ENCODE data around the gene PPARD.

Gene PPARD

DNA sequence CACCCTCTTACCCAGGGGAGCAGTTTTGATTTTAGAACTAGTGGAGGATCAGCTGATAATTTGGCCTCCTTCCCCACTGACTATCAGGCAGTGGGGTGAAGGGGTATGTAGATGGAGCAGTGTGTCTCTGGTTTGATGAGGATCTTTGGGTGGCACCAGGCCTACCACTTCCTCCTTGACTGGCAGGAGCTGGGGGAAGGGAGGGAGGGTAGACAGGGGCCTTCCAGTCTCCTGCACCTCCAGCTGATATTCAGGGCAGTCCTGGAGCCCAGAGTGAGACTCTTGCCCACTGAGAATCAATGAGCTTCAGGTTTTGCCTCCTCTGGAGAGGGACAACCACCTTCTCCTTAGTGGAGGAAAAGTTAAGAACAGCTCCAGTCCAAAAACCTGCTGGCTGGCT, 41.5 kb upstream of the PPARD start:
- no peak for TF ChIP-seq REST (IDR thresholded peaks at IDR 0.05; ENCODE audit: low read depth)
- TF ChIP-seq, protein P1, sequence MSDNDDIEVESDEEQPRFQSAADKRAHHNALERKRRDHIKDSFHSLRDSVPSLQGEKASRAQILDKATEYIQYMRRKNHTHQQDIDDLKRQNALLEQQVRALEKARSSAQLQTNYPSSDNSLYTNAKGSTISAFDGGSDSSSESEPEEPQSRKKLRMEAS (IDR thresholded peaks at IDR 0.05), result no peak
- no peak for TF ChIP-seq TEAD4 (IDR thresholded peaks at IDR 0.05)
- TF ChIP-seq, protein P2, sequence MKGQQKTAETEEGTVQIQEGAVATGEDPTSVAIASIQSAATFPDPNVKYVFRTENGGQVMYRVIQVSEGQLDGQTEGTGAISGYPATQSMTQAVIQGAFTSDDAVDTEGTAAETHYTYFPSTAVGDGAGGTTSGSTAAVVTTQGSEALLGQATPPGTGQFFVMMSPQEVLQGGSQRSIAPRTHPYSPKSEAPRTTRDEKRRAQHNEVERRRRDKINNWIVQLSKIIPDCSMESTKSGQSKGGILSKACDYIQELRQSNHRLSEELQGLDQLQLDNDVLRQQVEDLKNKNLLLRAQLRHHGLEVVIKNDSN (IDR thresholded peaks at IDR 0.05), result no peak
- no peak for TF ChIP-seq EGR1 (IDR thresholded peaks at IDR 0.05)

DNA sequence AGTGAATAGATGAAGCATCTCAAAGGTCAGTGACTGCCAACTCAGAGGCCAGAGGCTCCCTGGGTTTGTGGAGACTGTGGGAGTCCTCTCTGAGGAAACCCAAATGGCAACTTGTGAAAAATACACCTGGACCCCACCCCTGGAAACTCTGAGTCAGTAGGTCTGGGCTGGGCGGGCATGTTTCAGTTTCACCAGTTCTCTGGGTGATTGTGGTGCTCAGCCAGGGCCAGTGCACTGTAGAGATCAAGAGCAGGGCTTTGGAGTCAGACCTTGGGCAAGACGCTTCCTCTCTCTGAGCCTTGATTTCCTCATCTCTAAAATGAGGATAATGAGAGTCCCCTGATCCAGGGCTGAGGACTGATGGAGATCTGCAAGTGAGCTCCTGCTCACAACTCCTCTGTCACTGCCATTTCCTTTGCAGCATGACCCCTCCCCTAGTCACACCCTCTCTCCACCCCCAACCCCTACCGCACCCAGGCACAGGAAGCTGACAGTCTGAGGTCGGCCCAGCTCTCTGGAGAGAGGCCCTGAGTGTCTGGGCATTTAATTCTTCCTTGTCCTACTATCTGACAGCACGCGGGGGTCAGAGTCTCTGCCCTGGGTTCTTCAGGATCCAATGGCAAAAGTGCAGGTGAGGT, 39.6 kb upstream of the PPARD start:
- TF ChIP-seq TAF1 (IDR thresholded peaks at IDR 0.05; ENCODE audit: low read depth), result no peak; the same call in 1 of the 2 replicates
- TF ChIP-seq TEAD4 (IDR thresholded peaks at IDR 0.05), result no peak
- no peak for TF ChIP-seq CEBPB (IDR thresholded peaks at IDR 0.05)
- no peak for TF ChIP-seq EGR1 (IDR thresholded peaks at IDR 0.05)
- TF ChIP-seq REST (IDR thresholded peaks at IDR 0.05; ENCODE audit: low read depth), result no peak
- TF ChIP-seq NFIC (IDR thresholded peaks at IDR 0.05), result no peak
- no peak for TF ChIP-seq FOXM1 (IDR thresholded peaks at IDR 0.05; ENCODE audit: borderline replicate concordance, low read depth)
- no peak for TF ChIP-seq CREB1 (IDR thresholded peaks at IDR 0.05; ENCODE audit: low read depth)

DNA sequence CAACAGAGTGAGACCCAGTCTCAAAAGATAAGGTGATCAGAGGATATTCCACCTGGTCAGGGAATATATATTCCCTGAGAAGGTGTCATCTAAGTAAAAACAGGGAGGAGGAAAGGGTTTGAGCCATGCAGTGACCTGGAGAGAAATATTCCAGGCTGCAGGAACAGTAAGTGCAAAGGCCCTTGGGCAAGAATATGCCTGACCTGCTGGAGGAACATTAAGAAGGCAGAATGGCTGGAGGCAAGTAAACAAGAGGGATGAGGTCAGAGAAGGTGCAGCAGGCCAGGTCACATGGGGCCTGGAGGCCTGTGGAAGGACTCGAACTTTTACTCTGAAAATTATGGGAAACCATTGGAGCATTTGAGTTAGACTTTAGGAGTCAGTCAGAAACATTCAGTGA, 38.1 kb upstream of the PPARD start:
- no peak for TF ChIP-seq YY1 (IDR thresholded peaks at IDR 0.05; ENCODE audit: low read depth)
- no peak for TF ChIP-seq EP300 (IDR thresholded peaks at IDR 0.05; ENCODE audit: borderline replicate concordance)
- no peak for TF ChIP-seq NFIC (IDR thresholded peaks at IDR 0.05)
- TF ChIP-seq EGR1 (IDR thresholded peaks at IDR 0.05), result no peak
- TF ChIP-seq REST (IDR thresholded peaks at IDR 0.05; ENCODE audit: low read depth), result no peak
- no peak for TF ChIP-seq FOXM1 (IDR thresholded peaks at IDR 0.05; ENCODE audit: borderline replicate concordance, low read depth)
- TF ChIP-seq, protein P1 (IDR thresholded peaks at IDR 0.05), result no peak
- no peak for TF ChIP-seq CEBPB (IDR thresholded peaks at IDR 0.05)
- no peak for TF ChIP-seq RAD21 (IDR thresholded peaks at IDR 0.05; ENCODE audit: low read depth)
- TF ChIP-seq, protein P2 (IDR thresholded peaks at IDR 0.05), result no peak
- TF ChIP-seq TEAD4 (IDR thresholded peaks at IDR 0.05), result no peak

GRCh38 chr6:35305117-35305516, 37.2 kb upstream of the PPARD start:
- TF ChIP-seq YY1 (IDR thresholded peaks at IDR 0.05; ENCODE audit: low read depth), result no peak
- TF ChIP-seq TAF1 (IDR thresholded peaks at IDR 0.05; ENCODE audit: low read depth), result no peak
- no peak for TF ChIP-seq CEBPB (IDR thresholded peaks at IDR 0.05)
- TF ChIP-seq EGR1 (IDR thresholded peaks at IDR 0.05), result no peak
- no peak for TF ChIP-seq CREB1 (IDR thresholded peaks at IDR 0.05; ENCODE audit: low read depth)
- TF ChIP-seq, protein P1 (IDR thresholded peaks at IDR 0.05), result no peak

DNA sequence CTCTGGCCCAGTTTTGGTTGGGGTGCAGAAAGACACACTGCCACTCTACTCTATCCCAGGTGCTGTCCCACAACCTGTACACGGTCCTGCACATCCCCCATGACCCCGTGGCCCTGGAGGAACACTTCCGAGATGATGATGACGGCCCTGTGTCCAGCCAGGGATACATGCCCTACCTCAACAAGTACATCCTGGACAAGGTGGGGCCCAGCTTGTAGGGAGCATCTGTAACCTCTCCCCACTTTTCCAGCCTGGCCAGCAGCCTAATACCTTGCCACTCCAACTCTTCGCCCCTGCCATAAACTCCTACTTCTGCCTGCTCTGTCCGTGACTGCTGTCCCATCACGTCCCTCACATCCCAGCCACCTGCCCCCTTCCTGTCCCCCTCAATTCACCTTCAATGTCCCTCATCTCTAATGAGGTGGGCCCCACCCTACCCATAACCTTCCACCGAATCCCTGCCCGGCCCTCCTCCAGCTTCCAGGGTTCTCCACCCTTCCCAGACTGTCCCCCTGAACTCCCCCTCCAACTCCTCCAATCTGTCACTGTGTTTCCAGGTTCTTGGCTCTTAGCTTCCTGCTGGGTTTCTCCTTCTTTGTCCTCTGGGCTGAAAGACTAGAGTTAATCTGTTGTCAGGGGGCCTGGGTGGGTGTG, 32.6 kb upstream of the PPARD start:
- TF ChIP-seq, protein P1 (IDR thresholded peaks at IDR 0.05), result no peak
- no peak for TF ChIP-seq YY1 (IDR thresholded peaks at IDR 0.05; ENCODE audit: low read depth)
- TF ChIP-seq TAF1 (IDR thresholded peaks at IDR 0.05; ENCODE audit: low read depth), result no peak
- no peak for TF ChIP-seq NFIC (IDR thresholded peaks at IDR 0.05)
- no peak for TF ChIP-seq EP300 (IDR thresholded peaks at IDR 0.05; ENCODE audit: borderline replicate concordance)
- TF ChIP-seq CEBPB (IDR thresholded peaks at IDR 0.05), result no peak
- no peak for TF ChIP-seq REST (IDR thresholded peaks at IDR 0.05; ENCODE audit: low read depth)
- TF ChIP-seq, protein P2 (IDR thresholded peaks at IDR 0.05), result no peak
- TF ChIP-seq FOXM1 (IDR thresholded peaks at IDR 0.05; ENCODE audit: borderline replicate concordance, low read depth), result no peak
- TF ChIP-seq TCF12 (IDR thresholded peaks at IDR 0.05; ENCODE audit: low read depth), result no peak
- no peak for TF ChIP-seq ZBTB7A (IDR thresholded peaks at IDR 0.05; ENCODE audit: low read depth)
- TF ChIP-seq EGR1 (IDR thresholded peaks at IDR 0.05), result no peak
- no peak for TF ChIP-seq TEAD4 (IDR thresholded peaks at IDR 0.05)
- no peak for TF ChIP-seq CREB1 (IDR thresholded peaks at IDR 0.05; ENCODE audit: low read depth)
- TF ChIP-seq RAD21 (IDR thresholded peaks at IDR 0.05; ENCODE audit: low read depth), result no peak
